Ishikawa (cell line): ENCODE results near the gene ARHGDIA.

Experiments
- CEBPB ChIP-seq: IDR thresholded peaks from 2 replicates; pipeline ENCODE4 v1.6.1; 2012
- CREB1 ChIP-seq: IDR thresholded peaks from 2 replicates; pipeline ENCODE4 v1.6.1; 2012; ENCODE audit warnings: low read depth
- EGR1 ChIP-seq: IDR thresholded peaks from 2 replicates; pipeline ENCODE4 v1.6.1; 2012
- EP300 ChIP-seq: IDR thresholded peaks from 2 replicates; pipeline ENCODE4 v1.6.1; 2012; ENCODE audit warnings: borderline replicate concordance
- FOXM1 ChIP-seq: IDR thresholded peaks from 2 replicates; pipeline ENCODE4 v1.6.1; 2012; ENCODE audit warnings: low read depth, borderline replicate concordance
- NFIC ChIP-seq: IDR thresholded peaks from 2 replicates; pipeline ENCODE4 v1.6.1; 2012
- RAD21 ChIP-seq: IDR thresholded peaks from 2 replicates; pipeline ENCODE4 v1.6.1; 2012; ENCODE audit warnings: low read depth
- TAF1 ChIP-seq: IDR thresholded peaks from 2 replicates; pipeline ENCODE4 v1.6.1; 2012; ENCODE audit warnings: low read depth, mild to moderate bottlenecking
- TCF12 ChIP-seq: IDR thresholded peaks from 2 replicates; pipeline ENCODE4 v1.6.1; 2012; ENCODE audit warnings: low read depth
- TEAD4 ChIP-seq: IDR thresholded peaks from 2 replicates; pipeline ENCODE4 v1.6.1; 2012
- YY1 ChIP-seq: IDR thresholded peaks from 2 replicates; pipeline ENCODE4 v1.6.1; 2012; ENCODE audit warnings: low read depth
- ZBTB7A ChIP-seq: IDR thresholded peaks from 2 replicates; pipeline ENCODE4 v1.6.1; 2012; ENCODE audit warnings: low read depth
- TF ChIP-seq, protein P1 (sequence below): IDR thresholded peaks from 2 replicates; pipeline ENCODE4 v1.6.1; 2012
- TF ChIP-seq, protein P2 (sequence below): IDR thresholded peaks from 2 replicates; pipeline ENCODE4 v1.6.1; 2012
- TF ChIP-seq, protein P3 (sequence below): IDR thresholded peaks from 2 replicates; pipeline ENCODE4 v1.6.1; 2012; ENCODE audit warnings: low read depth, mild to moderate bottlenecking

ARHGDIA gene

DNA sequence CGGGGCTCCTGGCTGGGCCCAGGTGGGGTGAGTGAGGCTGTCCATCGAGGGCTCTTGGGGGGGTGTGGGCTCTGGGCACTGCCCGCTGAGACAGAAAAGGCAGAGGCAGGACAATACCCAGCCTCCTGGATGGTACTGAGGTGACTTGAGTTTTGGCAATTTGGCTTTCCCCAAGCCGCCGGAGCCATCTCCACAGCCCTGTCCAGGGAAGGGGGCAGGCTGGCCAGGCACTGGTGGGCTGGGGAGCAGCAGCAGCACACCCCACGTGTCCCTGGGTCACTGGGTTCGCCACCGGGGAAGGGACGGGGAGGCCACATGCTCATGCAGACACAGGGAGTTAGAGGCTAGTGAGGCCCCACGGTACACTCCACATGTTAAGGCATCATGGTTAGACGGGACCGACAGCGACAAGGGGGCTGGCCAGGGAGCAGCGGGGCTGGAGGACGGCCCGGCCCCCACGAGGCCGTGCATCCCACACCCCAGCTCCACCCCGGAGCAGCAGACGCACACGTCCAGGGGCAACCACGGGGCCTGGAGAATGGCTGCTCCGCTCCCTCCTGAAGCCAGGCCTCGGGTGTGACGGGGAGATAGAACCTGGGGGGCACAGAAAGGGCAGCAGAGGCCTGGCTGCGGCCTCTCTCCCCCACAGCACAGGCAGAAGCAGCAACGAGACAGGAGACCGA, 3.0 kb downstream of the ARHGDIA start:
- no peak; the same call in 1 of the 2 replicates for TF ChIP-seq CEBPB
- TF ChIP-seq, protein P1, sequence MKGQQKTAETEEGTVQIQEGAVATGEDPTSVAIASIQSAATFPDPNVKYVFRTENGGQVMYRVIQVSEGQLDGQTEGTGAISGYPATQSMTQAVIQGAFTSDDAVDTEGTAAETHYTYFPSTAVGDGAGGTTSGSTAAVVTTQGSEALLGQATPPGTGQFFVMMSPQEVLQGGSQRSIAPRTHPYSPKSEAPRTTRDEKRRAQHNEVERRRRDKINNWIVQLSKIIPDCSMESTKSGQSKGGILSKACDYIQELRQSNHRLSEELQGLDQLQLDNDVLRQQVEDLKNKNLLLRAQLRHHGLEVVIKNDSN = no peak
- no peak; the same call in 1 of the 2 replicates for TF ChIP-seq EGR1
- TF ChIP-seq NFIC = peak; percentile 10; the same call in 1 of the 2 replicates
- TF ChIP-seq EP300 = no peak
- TF ChIP-seq FOXM1 = 0 out of 2 replicates have a peak, but pooled peaks have one; percentile 35
- TF ChIP-seq CREB1 = no peak
- no peak for TF ChIP-seq TEAD4
- TF ChIP-seq, protein P2, sequence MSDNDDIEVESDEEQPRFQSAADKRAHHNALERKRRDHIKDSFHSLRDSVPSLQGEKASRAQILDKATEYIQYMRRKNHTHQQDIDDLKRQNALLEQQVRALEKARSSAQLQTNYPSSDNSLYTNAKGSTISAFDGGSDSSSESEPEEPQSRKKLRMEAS = no peak; the same call in 1 of the 2 replicates
- TF ChIP-seq, protein P3, sequence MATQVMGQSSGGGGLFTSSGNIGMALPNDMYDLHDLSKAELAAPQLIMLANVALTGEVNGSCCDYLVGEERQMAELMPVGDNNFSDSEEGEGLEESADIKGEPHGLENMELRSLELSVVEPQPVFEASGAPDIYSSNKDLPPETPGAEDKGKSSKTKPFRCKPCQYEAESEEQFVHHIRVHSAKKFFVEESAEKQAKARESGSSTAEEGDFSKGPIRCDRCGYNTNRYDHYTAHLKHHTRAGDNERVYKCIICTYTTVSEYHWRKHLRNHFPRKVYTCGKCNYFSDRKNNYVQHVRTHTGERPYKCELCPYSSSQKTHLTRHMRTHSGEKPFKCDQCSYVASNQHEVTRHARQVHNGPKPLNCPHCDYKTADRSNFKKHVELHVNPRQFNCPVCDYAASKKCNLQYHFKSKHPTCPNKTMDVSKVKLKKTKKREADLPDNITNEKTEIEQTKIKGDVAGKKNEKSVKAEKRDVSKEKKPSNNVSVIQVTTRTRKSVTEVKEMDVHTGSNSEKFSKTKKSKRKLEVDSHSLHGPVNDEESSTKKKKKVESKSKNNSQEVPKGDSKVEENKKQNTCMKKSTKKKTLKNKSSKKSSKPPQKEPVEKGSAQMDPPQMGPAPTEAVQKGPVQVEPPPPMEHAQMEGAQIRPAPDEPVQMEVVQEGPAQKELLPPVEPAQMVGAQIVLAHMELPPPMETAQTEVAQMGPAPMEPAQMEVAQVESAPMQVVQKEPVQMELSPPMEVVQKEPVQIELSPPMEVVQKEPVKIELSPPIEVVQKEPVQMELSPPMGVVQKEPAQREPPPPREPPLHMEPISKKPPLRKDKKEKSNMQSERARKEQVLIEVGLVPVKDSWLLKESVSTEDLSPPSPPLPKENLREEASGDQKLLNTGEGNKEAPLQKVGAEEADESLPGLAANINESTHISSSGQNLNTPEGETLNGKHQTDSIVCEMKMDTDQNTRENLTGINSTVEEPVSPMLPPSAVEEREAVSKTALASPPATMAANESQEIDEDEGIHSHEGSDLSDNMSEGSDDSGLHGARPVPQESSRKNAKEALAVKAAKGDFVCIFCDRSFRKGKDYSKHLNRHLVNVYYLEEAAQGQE = no peak
- 0 out of 2 replicates have a peak, but pooled peaks have one; percentile 10 for TF ChIP-seq YY1
- no peak for TF ChIP-seq TCF12
- TF ChIP-seq RAD21 = no peak
- TF ChIP-seq ZBTB7A = peak; percentile 23; the same call in 1 of the 2 replicates
- TF ChIP-seq TAF1 = no peak; the same call in 1 of the 2 replicates

DNA sequence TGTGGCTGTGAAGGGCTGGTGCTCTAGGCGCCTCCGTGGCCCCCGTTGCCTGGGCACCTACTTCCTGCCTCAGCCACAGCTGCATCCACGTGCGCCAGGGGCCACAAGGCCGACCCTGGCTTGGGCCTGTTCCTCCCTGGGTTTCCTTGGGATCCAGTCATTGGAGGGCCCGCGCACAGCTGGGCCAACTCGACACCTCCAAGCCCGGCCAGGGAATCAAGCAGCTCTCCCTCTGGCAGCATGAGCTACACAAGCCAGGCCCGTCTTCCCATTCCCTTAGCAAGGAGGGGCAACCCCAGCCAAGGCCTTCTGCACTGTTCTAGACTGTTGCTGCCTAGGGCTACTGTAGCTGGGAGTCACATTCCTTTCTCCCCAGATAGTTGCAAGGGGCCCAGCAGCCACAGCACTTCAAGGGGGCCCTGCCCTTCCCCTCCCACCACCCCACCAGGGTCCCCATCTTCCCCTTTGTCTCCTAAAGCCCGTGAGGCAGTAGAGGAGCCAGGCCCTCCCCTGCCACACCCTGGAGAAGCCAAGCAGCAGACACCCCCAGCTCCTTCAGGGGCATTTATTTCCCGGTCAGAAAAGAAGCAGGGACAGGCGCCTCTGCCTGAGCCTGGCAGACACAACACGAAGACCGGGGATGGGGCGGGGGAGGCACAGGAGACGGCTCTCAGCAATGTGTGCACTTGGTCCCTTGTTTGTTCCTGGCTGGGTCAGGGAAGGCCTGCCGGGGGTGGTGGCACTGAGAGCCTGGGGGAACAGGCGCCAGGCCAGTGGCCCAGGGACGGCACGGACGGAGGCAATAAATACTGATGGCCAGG, 3.8 kb downstream of the ARHGDIA start:
- TF ChIP-seq TAF1 (no peak), NFIC (peak; percentile 4; the same call in 1 of the 2 replicates), CREB1 (no peak)
- TF ChIP-seq, protein P2 = peak; percentile 15; the same call in 1 of the 2 replicates

DNA sequence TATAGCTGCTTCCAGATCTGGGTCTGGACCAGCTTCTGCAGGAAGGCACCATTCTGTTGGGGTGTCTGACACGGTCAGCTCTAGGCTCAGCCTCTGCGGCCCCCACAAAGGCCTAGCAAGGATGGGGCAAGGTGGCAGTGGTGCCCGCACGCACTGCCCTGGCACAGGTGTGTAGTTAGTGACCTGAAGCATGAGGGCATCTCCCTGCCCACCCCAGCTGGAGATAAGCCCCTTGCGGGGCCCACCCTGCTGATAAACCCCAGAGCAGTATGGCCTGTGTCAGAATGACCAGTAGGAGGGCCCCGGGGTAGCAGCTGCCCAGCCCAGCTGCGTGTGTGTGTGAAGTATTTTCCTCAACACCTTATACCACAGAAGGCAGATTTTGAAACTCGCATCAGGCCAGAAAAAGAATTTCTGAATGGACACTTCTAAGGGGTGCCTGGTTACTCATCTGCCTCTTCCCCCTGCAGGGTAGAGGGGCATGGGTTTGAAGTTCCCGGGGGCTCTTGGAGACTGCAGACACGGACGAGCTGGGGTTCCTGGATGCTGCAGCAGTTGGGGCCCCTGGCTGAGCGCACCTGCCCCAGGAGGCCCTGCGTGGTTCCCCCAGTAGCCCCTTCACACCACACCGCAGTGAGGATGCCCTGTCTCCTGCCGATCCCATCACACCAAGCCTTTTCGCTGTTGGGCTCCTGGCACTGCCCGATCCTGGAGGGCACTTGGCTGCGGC, 4.5 kb downstream of the ARHGDIA start:
- no peak for TF ChIP-seq ZBTB7A
- no peak for TF ChIP-seq FOXM1
- no peak for TF ChIP-seq EGR1

DNA sequence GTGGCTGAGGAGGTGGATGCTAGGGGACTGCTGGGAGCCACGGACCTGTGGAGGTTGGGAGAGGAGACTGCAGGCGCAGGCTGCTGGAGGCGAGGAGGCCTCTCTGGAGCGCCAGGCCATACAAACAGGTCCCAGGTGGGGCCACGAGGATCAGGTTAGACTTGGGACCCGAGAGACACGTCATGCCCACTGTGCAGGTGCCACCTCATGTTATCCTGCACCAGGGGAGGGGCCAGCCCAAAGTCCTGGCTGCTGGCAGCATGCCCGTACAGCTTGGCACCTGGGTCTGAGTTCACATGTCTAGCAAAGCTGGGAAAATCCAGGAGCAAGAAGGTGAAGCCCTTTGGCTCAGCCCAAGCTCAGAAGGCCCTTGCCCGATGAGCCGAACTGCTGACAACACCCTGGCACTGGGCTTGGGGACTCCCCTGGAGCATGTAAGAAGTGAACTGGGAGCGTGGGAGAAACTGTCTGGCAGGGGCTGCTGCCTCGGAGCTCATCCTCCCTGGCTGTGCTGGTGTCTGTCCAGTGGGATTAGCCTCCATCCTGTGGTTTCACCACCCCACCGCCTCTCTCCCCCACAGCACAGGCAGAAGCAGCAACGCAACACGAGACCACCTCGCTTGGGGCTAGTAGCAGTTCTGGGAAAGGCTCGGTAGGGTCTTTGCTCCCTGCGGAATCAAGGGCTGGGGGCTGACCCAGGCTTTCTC, 5.3 kb downstream of the ARHGDIA start:
- 0 out of 2 replicates have a peak, but pooled peaks have one; percentile 19 for TF ChIP-seq NFIC
- TF ChIP-seq TCF12 = 0 out of 2 replicates have a peak, but pooled peaks have one; percentile 15
- TF ChIP-seq, protein P3 = no peak

DNA sequence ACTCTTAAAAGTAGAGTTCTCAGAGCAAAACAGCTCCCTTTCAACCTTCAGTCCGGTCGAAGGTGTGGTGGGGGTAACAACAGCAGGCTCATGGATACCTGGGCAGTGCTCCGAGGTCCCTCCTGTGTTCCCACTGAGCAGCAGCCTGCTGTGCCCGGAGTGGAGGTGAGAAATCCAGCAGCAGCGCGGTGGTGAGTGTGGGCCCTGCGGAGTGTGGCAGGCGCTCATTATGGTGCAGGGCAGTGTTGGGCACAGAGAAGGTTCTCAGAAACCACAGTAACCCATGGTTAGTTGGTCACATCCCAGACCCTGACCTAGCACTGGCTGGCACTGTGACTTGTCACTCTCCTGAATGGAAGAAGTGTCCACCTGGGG, 5.8 kb downstream of the ARHGDIA start:
- no peak for TF ChIP-seq TAF1
- TF ChIP-seq, protein P2 = no peak
- TF ChIP-seq, protein P1 = no peak
- no peak for TF ChIP-seq CEBPB
- TF ChIP-seq TEAD4 = no peak
- TF ChIP-seq CREB1 = no peak
- no peak for TF ChIP-seq YY1
- no peak for TF ChIP-seq ZBTB7A
- TF ChIP-seq EP300 = no peak
- no peak for TF ChIP-seq EGR1
- TF ChIP-seq, protein P3 = no peak
- no peak for TF ChIP-seq NFIC
- TF ChIP-seq TCF12 = no peak
- TF ChIP-seq RAD21 = no peak
- TF ChIP-seq FOXM1 = no peak
